Endothelial cell of umbilical vein (primary cell): ENCODE measurements around the gene ATXN1. TPM values are rescaled to one million over a fixed set of nuclear protein-coding genes. Genes with fewer than 3 reads are reported as not detected.
"Not testable (repeated sequence)": the region's sequence is repeated elsewhere in the genome, so short reads cannot be mapped to it uniquely, and the experiment has no call there.

Experiments used
- BruUV-seq: library from RNA; stranded (reverse); fragments of 400-500 nt; replicated peaks from 2 replicates; lab custom pipeline; 2021; lab: Mats Ljungman, UMichigan
- CTCF ChIA-PET: fragments of 300-600, 350-600 bp; sonication (Branson Sonifier 250); formaldehyde crosslinking; loops from one replicate; lab custom pipeline; 2021; ENCODE audit warnings: antibody characterized with exemption, inconsistent platforms; lab: Charles Lee
- POLR2A ChIA-PET: fragments of 300-600, 350-600 bp; sonication (Branson Sonifier 250); formaldehyde crosslinking; loops from one replicate; lab custom pipeline; 2021; ENCODE audit warnings: antibody characterized with exemption, inconsistent platforms; lab: Charles Lee
- DNase-seq: peaks from one replicate; pipeline ENCODE4 v3.0.0-alpha.2; 2011; ENCODE audit warnings: low read depth, low spot score
- FAIRE-seq: peaks from 2 replicates; lab custom pipeline; 2011; peaks lifted over from hg19 to GRCh38; lab: Jason Lieb, UNC
- H2AFZ ChIP-seq: 2 replicates; pipeline ENCODE4 v1.6.0; 2012; ENCODE audit warnings: low read depth, low read length, control low read depth, inconsistent platforms
- H3K27ac ChIP-seq: 2 replicates; pipeline ENCODE4 v1.5.1; 2011; ENCODE audit warnings: low read depth, mild to moderate bottlenecking, control low read depth, low read length, moderate library complexity; ENCODE audit not compliant: insufficient read depth
- H3K27me3 ChIP-seq, 2 experiments: 2 replicates each; pipeline versions ENCODE4 v1.6.0 to v1.6.1; 2011; ENCODE audit warnings: low read length in 2 of 2, mixed read lengths in 1 of 2; ENCODE audit not compliant: control insufficient read depth in 2 of 2, insufficient read depth in 2 of 2
- H3K36me3 ChIP-seq, 2 experiments: 2 replicates in 1 of 2; 3 replicates in 1 of 2; pipeline ENCODE4 v1.5.1; 2011; ENCODE audit warnings: low read length in 2 of 2, mild to moderate bottlenecking in 1 of 2, moderate library complexity in 1 of 2; ENCODE audit not compliant: control insufficient read depth in 2 of 2, insufficient read depth in 2 of 2; ENCODE audit errors: extremely low read depth in 1 of 2
- H3K4me1 ChIP-seq: 3 replicates; pipeline ENCODE4 v1.5.1; 2011; ENCODE audit warnings: mild to moderate bottlenecking, low read length; ENCODE audit not compliant: control insufficient read depth, insufficient read depth; ENCODE audit errors: extremely low read depth
- H3K4me2 ChIP-seq: 2 replicates; pipeline ENCODE4 v1.6.1; 2011; ENCODE audit warnings: low read length, control low read depth, mixed read lengths; ENCODE audit not compliant: insufficient read depth
- H3K4me3 ChIP-seq, 3 experiments: fragments of 200-600 bp in 1 of 3; sonication (generic), shearing (Covaris generic) in 1 of 3; replicated peaks in 1 of 3; 2 replicates each; pipeline ENCODE4 v1.5.1; 2011 to 2016; ENCODE audit warnings: control low read depth in 3 of 3, low read length in 3 of 3, mild to moderate bottlenecking in 2 of 3, inconsistent platforms in 1 of 3, low read depth in 1 of 3, moderate library complexity in 1 of 3; ENCODE audit not compliant: insufficient read depth in 1 of 3
- H3K79me2 ChIP-seq: 2 replicates; pipeline ENCODE4 v1.6.0; 2012; ENCODE audit warnings: low read length, inconsistent platforms; ENCODE audit not compliant: control insufficient read depth, insufficient read depth
- H3K9ac ChIP-seq: replicated peaks from 2 replicates; pipeline ENCODE3; 2011; ENCODE audit warnings: low read length, control low read depth; ENCODE audit not compliant: insufficient read depth; ENCODE audit errors: extremely low read depth
- H3K9me1 ChIP-seq: replicated peaks from 3 replicates; pipeline ENCODE4 v1.6.0; 2011; ENCODE audit warnings: mild to moderate bottlenecking, low read length; ENCODE audit not compliant: control insufficient read depth, insufficient read depth; ENCODE audit errors: extremely low read depth
- H3K9me3 ChIP-seq: replicated peaks from 2 replicates; pipeline ENCODE4 v1.5.1; 2012; ENCODE audit warnings: low read length, inconsistent platforms; ENCODE audit not compliant: control insufficient read depth, insufficient read depth
- H4K20me1 ChIP-seq: replicated peaks from 2 replicates; pipeline ENCODE3; 2011; ENCODE audit warnings: mild to moderate bottlenecking, low read length; ENCODE audit not compliant: control insufficient read depth, insufficient read depth; ENCODE audit errors: extremely low read depth
- EZH2 ChIP-seq: IDR thresholded peaks from 2 replicates; pipeline ENCODE4 v1.6.1; 2012; ENCODE audit warnings: borderline replicate concordance, low read depth, mild to moderate bottlenecking, moderate library complexity, low read length, inconsistent platforms; ENCODE audit not compliant: severe bottlenecking
- FOS ChIP-seq: IDR thresholded peaks from 2 replicates; pipeline ENCODE4 v1.6.1; 2011; ENCODE audit warnings: mild to moderate bottlenecking, low read length, moderate library complexity, borderline replicate concordance; ENCODE audit not compliant: insufficient read depth
- GATA2 ChIP-seq: IDR thresholded peaks from 2 replicates; pipeline ENCODE4 v1.7.0; 2011; ENCODE audit warnings: low read depth, mild to moderate bottlenecking, moderate library complexity, mixed read lengths, low read length; ENCODE audit not compliant: insufficient read length, insufficient read depth
- JUN ChIP-seq: IDR thresholded peaks from 2 replicates; pipeline ENCODE4 v1.6.1; 2011; ENCODE audit warnings: borderline replicate concordance, low read depth; ENCODE audit not compliant: insufficient read length, insufficient read depth
- MYC ChIP-seq: IDR thresholded peaks from one replicate; pipeline ENCODE4 v1.6.1; 2011; ENCODE audit warnings: mild to moderate bottlenecking, low read depth, low read length
- POLR2A ChIP-seq: IDR thresholded peaks from 2 replicates; pipeline ENCODE4 v1.6.1; 2012; ENCODE audit warnings: low read depth, mild to moderate bottlenecking, control low read depth, low read length
- POLR2AphosphoS5 ChIP-seq: IDR thresholded peaks from 2 replicates; pipeline ENCODE4 v1.6.1; 2012; ENCODE audit warnings: low read depth, mild to moderate bottlenecking, control low read depth, low read length, moderate library complexity; ENCODE audit not compliant: insufficient read depth
- dilution Hi-C: fragments of 300-500 bp; cut with MboI; formaldehyde crosslinking; loops from one replicate; pipeline ENCODE4 v1.15.0; 2019; ENCODE audit warnings: low sequenced_read_pairs; ENCODE audit not compliant: extremely low pct_ligation_motif_present
- intact Hi-C: fragments of 100-400 bp; cut with micrococcal nuclease; formaldehyde crosslinking; loops from one replicate; pipeline ENCODE4 v1.10.0; 2022
- polyA plus RNA-seq, 4 experiments: library from polyadenylated mRNA; depleted of rRNA in 3 of 4; stranded (reverse) in 3 of 4; unstranded in 1 of 4; fragments of >200 nt; gene quantifications; 2 replicates each; pipeline versions ENCODE4 v1.2.1 to v1.2.3, GENCODE V29; 2011 to 2012; ENCODE audit warnings: missing spikeins in 1 of 4
- total RNA-seq: library from RNA; stranded (reverse); gene quantifications from 2 replicates; pipeline ENCODE4 v1.2.3, GENCODE V29; 2021
- TF ChIP-seq, protein P1 (sequence below): IDR thresholded peaks from 2 replicates; pipeline ENCODE4 v1.6.1; 2011; ENCODE audit not compliant: insufficient read depth, insufficient read length
- TF ChIP-seq, protein P2 (sequence below), 2 donors: IDR thresholded peaks; 1 replicate in 1 of 2; 2 replicates in 1 of 2; pipeline ENCODE4 v1.5.1; 2011; ENCODE audit warnings: low read length in 2 of 2, mild to moderate bottlenecking in 2 of 2, moderate library complexity in 2 of 2, control low read depth in 1 of 2, inconsistent platforms in 1 of 2, low read depth in 1 of 2; ENCODE audit not compliant: insufficient read depth in 1 of 2; ENCODE audit errors: extremely low read depth in 1 of 2

ATXN1 gene
- total and polyA plus RNA-seq, 2 donors (not counting 3 experiments of a cell fraction or from before 2014, with no cell fraction given) = 16.4 to 33.0 TPM

DNA sequence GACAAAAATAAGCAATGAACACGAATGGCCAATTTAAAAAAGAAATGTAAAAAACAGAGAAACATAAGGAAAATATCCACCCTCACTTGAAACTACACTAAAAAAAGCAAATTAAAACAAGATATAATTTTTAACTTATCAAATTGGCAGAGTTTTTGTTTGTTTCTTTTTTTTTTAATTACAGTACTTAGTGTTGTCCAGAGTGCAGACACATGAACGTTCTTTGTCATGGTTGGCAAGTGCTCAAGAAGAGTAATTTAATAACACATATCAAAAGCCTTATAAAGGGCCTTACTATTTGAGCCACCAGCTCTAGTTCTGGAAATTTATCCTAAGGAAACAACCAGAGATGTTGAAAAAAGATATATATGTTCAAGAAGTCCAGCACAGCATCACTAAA lies 142.3 kb downstream of the ATXN1 start:
- FAIRE-seq (no peak), DNase-seq (no peak)
- no peaks in the 10 kb centered on the region for H3K36me3 ChIP-seq
- H3K79me2 ChIP-seq = no peaks in the 10 kb centered on the region
- dilution Hi-C loops (no loop called here), intact Hi-C loops (no loop called here)
- no peak overlapping the region for H3K9ac ChIP-seq
- H3K27me3 ChIP-seq = no peaks in the 10 kb centered on the region
- no TSS peak for BruUV-seq
- H4K20me1 ChIP-seq = no peaks in the 10 kb centered on the region
- H2AFZ ChIP-seq = no peak overlapping the region
- H3K4me3 ChIP-seq = no peak overlapping the region
- TF ChIP-seq MYC = no peak
- no peak for TF ChIP-seq GATA2
- TF ChIP-seq, protein P1, sequence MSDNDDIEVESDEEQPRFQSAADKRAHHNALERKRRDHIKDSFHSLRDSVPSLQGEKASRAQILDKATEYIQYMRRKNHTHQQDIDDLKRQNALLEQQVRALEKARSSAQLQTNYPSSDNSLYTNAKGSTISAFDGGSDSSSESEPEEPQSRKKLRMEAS = no peak
- TF ChIP-seq JUN = no peak
- no peak for TF ChIP-seq FOS
- no peak for TF ChIP-seq POLR2A
- no peak for TF ChIP-seq EZH2
- TF ChIP-seq POLR2AphosphoS5 = no peak
- TF ChIP-seq, protein P2, sequence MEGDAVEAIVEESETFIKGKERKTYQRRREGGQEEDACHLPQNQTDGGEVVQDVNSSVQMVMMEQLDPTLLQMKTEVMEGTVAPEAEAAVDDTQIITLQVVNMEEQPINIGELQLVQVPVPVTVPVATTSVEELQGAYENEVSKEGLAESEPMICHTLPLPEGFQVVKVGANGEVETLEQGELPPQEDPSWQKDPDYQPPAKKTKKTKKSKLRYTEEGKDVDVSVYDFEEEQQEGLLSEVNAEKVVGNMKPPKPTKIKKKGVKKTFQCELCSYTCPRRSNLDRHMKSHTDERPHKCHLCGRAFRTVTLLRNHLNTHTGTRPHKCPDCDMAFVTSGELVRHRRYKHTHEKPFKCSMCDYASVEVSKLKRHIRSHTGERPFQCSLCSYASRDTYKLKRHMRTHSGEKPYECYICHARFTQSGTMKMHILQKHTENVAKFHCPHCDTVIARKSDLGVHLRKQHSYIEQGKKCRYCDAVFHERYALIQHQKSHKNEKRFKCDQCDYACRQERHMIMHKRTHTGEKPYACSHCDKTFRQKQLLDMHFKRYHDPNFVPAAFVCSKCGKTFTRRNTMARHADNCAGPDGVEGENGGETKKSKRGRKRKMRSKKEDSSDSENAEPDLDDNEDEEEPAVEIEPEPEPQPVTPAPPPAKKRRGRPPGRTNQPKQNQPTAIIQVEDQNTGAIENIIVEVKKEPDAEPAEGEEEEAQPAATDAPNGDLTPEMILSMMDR (IDR thresholded peaks at IDR 0.05; ENCODE audit: extremely low read depth in 1 of 2, insufficient read depth in 1 of 2, low read depth in 1 of 2, low read length in 2 of 2) = no peak
- no peaks in the 10 kb centered on the region for H3K4me1 ChIP-seq
- no peak overlapping the region for H3K27ac ChIP-seq
- no peaks in the 10 kb centered on the region for H3K9me1 ChIP-seq
- CTCF ChIA-PET = no interaction called here
- no peak overlapping the region for H3K4me2 ChIP-seq
- no peaks in the 10 kb centered on the region for H3K9me3 ChIP-seq
- POLR2A ChIA-PET = no interaction called here

DNA sequence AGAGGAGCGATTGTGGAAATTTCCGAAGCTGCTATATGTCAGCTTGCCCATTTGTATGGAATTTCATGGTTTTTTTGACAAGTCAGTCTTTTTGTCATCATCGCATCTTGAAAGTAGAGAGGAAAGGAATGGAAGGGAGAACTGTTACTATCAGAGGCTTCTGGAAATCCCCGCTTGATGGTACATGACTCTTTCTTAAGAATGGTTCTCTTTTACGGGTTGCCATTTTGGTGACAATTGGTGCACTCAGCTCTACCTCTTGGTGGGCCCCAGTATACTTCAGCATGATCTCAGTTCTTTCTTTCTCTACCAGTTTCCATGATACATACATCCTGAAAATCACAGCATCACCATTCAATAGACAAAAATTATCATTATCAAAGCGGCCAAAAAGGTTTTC lies 146.0 kb downstream of the ATXN1 start:
- DNase-seq, H3K9me3 ChIP-seq, BruUV-seq, H3K27ac ChIP-seq, H2AFZ ChIP-seq, H3K9ac ChIP-seq, H3K36me3 ChIP-seq, H3K4me2 ChIP-seq, H3K27me3 ChIP-seq, H3K9me1 ChIP-seq, CTCF ChIA-PET, H3K4me1 ChIP-seq, intact Hi-C loops, H4K20me1 ChIP-seq, dilution Hi-C loops, H3K79me2 ChIP-seq, H3K4me3 ChIP-seq, POLR2A ChIA-PET: not testable (repeated sequence)
- FAIRE-seq = peak; percentile 68

DNA sequence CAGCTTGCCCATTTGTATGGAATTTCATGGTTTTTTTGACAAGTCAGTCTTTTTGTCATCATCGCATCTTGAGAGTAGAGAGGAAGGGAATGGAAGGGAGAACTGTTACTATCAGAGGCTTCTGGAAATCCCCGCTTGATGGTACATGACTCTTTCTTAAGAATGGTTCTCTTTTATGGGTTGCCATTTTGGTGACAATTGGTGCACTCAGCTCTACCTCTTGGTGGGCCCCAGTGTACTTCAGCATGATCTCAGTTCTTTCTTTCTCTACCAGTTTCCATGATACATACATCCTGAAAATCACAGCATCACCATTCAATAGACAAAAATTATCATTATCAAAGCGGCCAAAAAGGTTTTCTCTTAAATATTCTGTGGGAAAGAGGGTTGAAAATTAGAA lies 147.1 kb downstream of the ATXN1 start:
- intact Hi-C loops, H3K27ac ChIP-seq, POLR2A ChIA-PET, H3K9me1 ChIP-seq, H3K27me3 ChIP-seq, H3K79me2 ChIP-seq, H3K4me3 ChIP-seq, H3K4me1 ChIP-seq, CTCF ChIA-PET, H2AFZ ChIP-seq, H3K9me3 ChIP-seq, H3K36me3 ChIP-seq, H3K9ac ChIP-seq, H3K4me2 ChIP-seq, dilution Hi-C loops, H4K20me1 ChIP-seq, FAIRE-seq, BruUV-seq, DNase-seq: not testable (repeated sequence)
